Left colon (tissue), 2 donors: Measurements from ENCODE around the gene DAB1. TPM values are rescaled to one million over a fixed set of nuclear protein-coding genes. Genes with fewer than 3 reads are reported as not detected.

Experiments used
- ATAC-seq: fragments of 200-7000 bp; cut with Tn5 transposase; one replicate; pipeline ENCODE4 v1.9.1; 2020; ENCODE audit warnings: mild to moderate bottlenecking, moderate library complexity
- DNase-seq, 2 donors: peaks; one replicate each; pipeline ENCODE4 v3.0.0-alpha.2; 2020
- intact Hi-C, 2 donors: fragments of 100-400 bp; cut with DNase I in 1 of 2; cut with micrococcal nuclease in 1 of 2; formaldehyde crosslinking; loops; one replicate each; pipeline versions ENCODE4 v1.11.2 to v1.14.0; 2022; cut with DNase I, micrococcal nuclease
- long read RNA-seq: library from polyadenylated mRNA; unstranded; transcript quantifications from one replicate; pipeline ENCODE4 v2.0.0, GENCODE V29; 2021
- total RNA-seq, 2 donors: library from RNA; stranded (reverse); fragmentation: NEBNext Ultra II Directional; extraction: Animal tissue kit (Norgen Biotek cat#: 25700); gene quantifications; one replicate each; pipeline ENCODE4 v1.2.1, GENCODE V29; 2021
- donor health status: DM: no; HTN: no; CAD: no.
- donor health status: DM: yes; HTN: yes; CAD: no.

DAB1 gene
- 1 to 10 TPM in 1 of 2 donors, under 1 TPM in 1; 0.64 to 2.2 TPM for total RNA-seq
- long read RNA-seq, result 0 reads

DNA sequence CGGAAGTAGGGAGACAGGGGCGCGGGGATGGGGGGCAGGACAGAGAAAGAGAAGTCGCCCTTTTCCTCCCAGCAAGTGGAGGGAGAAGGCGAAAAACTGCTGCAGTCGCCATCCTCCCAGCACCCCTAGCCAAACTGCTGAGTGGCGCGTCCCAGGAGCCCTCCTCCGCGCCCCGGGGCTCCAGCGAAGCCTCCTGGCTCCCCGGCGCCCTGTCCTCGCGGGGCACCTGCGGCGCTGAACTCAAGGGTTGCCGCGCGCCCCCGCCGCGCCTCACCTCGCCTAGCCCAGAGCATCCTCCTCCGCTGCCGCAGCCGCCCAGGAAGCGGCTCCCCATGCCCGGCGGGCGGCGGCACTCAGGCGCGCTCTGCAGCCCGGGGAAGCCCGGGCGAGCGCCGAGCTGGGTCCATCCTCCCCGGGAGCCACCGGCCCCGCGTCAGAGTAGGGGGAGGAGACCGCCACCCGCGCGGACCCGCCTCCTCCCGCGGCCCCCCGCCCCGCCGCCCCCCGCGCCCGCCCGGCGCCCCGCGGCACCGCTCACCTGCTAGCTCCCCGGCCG lies at the start of gene DAB1:
Gene DAB1 (minus strand): TSS at position 405 of the 556 bp plus-strand sequence. CDS start 133,030 bp downstream, outside the sequence.
- ATAC-seq (no peak), DNase-seq (no peak)

DNA sequence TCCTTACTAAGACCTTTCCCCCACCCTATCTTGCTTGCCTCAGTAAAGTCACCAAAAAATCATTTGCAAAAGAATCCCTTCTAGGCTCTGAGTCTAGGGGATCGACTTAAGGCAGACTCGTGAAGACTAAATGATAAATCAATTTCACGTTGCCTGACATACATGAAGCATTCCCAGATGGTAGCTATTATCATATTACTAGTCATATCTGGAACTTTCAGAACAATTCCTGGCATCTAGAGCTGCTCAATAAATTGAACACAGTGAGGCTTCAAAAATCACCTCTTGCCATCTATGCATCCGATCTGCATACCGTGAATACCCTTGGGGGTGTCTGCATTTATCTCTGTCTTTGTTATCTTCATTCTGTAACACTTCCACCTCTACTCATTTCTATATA lies 49.6 kb upstream of the DAB1 start:
- ATAC-seq, result no peak
- no peak for DNase-seq
- intact Hi-C loops, result no loop called here

More for the DNA sequence above, at the start of gene DAB1:
- intact Hi-C loops, result no loop called here

DNA sequence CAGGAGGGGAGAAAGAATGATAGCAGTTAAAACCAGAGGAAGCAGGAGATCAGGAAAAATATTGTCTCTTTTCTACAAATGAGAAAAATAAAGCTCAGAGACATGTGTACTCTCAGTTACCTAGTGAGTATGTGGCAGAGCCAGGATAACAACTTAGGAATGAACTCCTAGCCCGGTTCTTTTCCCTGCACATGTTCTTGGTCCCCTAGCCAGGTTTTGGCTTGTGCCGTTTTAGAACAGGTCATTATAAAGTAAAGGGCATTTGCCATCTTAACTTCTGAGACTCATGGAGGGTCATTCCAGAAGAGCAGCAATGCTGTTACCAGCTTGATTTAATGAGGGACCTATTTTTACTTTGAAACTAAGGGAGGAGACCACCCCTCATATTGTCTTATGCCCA lies 48.1 kb upstream of the DAB1 start:
- ATAC-seq (no peak), DNase-seq (no peak)
- intact Hi-C loops, result no loop called here

GRCh38 chr1:57470036-57470435 lies 46.2 kb upstream of the DAB1 start:
- intact Hi-C loops, result no loop called here
- ATAC-seq, result no peak
- DNase-seq, result no peak

- intact Hi-C loops, result no loop called here
- ATAC-seq (no peak), DNase-seq (no peak)
Observed at GRCh38 chr1:57468641-57469523, 45.0 kb upstream of the DAB1 start.

DNA sequence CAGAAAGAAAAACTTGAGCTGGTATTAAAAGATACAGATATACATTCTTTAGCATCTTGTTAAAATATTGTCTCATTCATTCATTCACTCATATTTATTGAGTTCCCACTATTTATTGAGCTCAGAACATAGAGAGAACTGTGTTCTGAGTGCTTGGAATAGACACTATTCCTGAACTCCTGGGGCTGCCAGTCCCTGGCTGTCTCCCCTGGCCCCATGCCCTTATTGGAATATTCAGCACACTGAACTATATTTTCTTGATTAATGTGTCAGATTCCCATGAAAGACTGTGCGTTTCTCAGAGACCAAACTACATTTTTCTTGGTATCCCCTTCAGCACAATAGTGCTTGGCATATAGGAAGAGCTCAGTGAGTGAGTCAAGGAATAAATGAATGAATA lies 44.0 kb upstream of the DAB1 start:
- intact Hi-C loops, result no loop called here
- DNase-seq (no peak), ATAC-seq (no peak)

- intact Hi-C loops, result no loop called here
- DNase-seq (no peak), ATAC-seq (peak; percentile 26)
Observed at GRCh38 chr1:57464756-57465155, 40.9 kb upstream of the DAB1 start.

DNA sequence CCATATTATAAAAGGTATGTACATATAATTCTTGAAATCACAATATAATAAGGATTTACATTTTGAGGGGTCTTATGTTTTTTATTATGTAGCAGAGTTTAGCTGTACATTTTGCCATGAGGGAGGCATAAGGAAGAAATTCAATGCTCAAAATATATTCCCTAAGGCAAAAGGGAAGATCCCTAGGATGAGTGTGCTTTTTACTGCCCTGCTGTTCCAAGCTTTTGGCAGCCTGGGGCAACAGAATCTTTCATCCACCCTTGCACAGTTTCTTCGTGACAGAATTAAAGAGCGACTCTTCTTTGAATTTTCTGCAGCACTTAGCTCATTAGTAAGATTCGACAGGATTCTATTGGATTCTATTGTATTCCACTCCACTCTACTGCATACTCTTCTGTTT lies 39.5 kb upstream of the DAB1 start:
- no peak for ATAC-seq
- intact Hi-C loops, result no loop called here
- DNase-seq, result no peak

- intact Hi-C loops, result no loop called here
- no peak for ATAC-seq
- no peak for DNase-seq
Observed at GRCh38 chr1:57461405-57461804, 37.5 kb upstream of the DAB1 start.

DNA sequence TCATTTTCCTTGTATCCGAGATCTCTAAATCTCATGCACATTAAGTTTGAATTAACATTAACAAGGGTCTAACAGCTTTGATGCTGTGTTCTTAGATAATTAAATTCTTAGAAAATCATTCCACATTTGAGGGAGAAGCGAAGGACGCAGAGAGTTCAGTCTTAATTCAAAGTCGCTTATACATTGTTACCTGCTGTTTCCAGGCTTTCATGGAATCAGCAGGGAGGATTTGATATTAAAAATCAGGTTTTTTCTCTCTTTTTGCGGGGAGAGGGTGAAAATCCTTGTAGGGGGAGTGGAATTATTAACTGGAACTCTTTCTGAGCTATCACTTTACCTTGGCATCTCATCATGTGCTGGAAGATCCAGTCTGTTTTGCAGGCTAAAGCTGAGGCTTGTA lies 27.7 kb upstream of the DAB1 start:
- ATAC-seq, result no peak
- DNase-seq, result no peak
- intact Hi-C loops, result no loop called here

- DNase-seq (no peak), ATAC-seq (no peak)
- intact Hi-C loops, result no loop called here
Observed at GRCh38 chr1:57450981-57451380, 27.1 kb upstream of the DAB1 start.

DNA sequence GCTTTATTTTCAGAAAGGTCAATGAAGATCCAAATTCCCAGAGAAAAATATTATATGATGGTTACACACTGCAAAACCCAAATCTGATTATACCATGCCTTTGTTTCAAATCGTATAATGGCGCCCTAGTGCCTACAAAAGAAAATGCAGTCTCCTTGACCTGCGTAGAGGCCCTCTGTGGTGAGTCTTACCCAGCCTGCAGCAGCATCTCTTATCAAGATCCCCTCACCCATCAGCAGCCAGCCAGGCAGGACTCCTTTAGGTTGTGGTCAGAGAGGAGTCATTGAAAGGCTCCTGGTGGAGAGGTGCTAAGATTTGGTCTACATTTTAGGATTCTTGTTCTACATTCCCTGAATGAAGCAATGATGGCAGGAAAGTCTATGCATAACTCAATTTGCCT lies 23.7 kb upstream of the DAB1 start:
- intact Hi-C loops, result no loop called here
- no peak for DNase-seq
- no peak for ATAC-seq

- no peak for DNase-seq
- no peak for ATAC-seq
- intact Hi-C loops, result no loop called here
Observed at GRCh38 chr1:57443004-57443403, 19.1 kb upstream of the DAB1 start.

DNA sequence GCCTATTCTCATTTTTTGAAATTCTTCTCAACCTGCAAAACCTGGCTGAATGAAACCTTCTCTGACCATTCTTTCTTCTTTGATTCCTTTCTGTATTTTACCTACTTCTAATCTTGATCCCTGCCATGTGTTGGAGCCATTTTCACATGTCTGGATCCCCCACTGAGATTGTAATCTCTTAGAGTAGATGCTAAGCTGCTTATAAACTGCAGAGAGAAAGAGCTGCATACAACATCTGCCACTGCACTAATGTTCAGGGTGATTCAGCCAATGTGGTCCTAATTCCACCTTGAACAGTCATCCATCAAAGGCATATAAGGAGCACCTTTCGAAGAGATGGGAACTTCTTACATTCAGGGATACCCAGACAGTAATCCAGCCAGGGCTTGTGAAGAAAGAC lies 16.2 kb upstream of the DAB1 start:
- intact Hi-C loops, result no loop called here
- ATAC-seq (no peak), DNase-seq (no peak)

DNA sequence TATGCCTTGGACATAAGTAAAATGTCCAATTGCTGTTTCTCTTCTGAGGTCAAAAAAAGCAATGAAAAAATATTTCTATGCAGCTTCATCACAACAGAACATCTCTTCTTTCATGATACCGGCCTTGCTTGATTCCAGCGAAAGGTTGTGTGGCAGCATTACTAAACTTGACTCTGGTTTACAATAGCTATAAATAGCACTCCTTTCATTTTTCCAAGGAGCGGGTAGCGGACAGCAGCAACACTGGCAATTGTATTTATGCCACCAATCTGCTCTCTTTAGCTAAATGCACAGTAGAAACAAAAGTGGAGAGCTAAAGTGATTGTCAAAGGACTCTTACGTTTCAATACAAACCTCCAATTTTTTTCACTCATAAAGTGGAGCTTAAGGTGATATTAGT lies 7.5 kb upstream of the DAB1 start:
- intact Hi-C loops, result no loop called here

GRCh38 chr1:57424231-57425027 lies 569 bp upstream of the DAB1 start:
- ATAC-seq, result no peak
- DNase-seq, result no peak
- intact Hi-C loops, result no loop called here

More for the DNA sequence above, 7.5 kb upstream of the DAB1 start:
- ATAC-seq (no peak), DNase-seq (no peak)

GRCh38 chr1:57423135-57423655 lies 665 bp downstream of the DAB1 start:
- ATAC-seq, result no peak
- intact Hi-C loops, result no loop called here
- no peak for DNase-seq

DNA sequence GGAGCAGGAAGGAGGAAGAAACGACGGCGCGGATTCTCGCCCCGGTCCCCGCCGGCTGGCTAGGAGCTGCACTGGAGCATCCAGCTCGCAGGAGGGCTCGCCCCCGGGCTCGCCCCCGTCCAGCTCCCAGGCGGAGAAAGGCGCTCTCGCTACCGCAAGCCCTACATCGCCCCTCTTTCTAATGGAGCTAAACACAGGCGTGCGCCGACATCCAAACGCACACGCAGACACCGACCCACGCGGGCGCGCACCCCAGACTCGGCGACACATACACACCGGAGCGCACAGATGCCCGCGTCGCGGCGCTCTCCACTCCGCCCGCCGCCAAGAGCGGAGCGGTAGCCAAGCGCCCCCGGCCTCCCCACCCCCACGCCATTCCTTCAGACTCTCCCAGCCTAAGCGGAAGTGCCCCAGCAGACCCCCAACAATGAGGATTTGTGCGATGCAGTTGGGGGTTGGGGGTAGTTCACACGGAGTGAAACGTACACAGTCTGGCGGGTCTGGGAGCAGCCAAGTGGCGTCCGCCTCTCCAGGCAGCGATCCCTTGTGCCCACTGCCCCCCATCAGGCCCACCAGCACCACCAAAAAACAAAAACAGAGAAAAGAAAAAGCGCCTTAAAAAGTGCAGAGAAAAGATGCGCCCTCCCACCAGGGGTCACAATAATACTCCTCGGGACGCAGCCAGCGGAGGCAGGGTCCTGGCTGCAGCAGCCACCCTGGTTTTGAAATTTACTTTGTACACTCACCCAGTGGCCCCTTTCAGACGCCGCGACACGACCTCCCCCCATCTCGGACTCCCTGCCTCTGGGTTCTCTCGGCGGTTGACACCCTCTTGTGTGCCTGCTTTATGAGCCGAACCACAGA lies 1.4 kb downstream of the DAB1 start:
- ATAC-seq (no peak), DNase-seq (no peak)

GRCh38 chr1:57421806-57422205 lies 2.1 kb downstream of the DAB1 start:
- DNase-seq (no peak), ATAC-seq (no peak)
- intact Hi-C loops, result no loop called here

More for the DNA sequence above, 1.4 kb downstream of the DAB1 start:
- intact Hi-C loops, result no loop called here
